ENCODE data around the gene GPAT3. TPM values are rescaled to one million over a fixed set of nuclear protein-coding genes. Genes with fewer than 3 reads are reported as not detected.
"Not testable (repeated sequence)": the region's sequence is repeated elsewhere in the genome, so short reads cannot be mapped to it uniquely, and the experiment has no call there.

GPAT3 gene
- total RNA-seq, 1 donor from 2014 or later: 11.3 TPM

DNA sequence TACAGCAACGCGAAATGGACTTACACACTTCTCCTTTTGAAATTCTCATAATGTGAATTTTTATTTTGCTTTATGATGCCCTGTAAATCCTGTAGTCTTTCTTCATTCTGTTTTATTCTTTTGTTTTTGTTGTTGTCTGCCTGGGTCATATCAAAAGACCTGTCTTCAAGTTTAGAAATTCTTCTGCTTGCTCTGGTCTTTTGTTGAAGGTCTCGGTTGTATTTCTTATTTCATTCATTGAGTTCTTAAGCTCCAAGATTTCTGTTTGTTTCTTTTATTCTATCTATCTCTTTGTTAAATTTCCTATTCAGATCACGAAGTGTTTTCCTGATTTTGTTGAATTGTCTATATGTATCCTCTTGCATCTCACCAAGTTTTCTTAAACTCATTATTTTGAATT, 78.1 kb downstream of the GPAT3 start:
- Mint-ChIP-seq H3K4me1 (ENCODE audit: unreplicated experiment) (peaks cover 5% of the 10 kb centered on the region), H3K27ac (no peak overlapping the region), H3K36me3 (no peaks in the 10 kb centered on the region), H3K4me3 (no peak overlapping the region), H3K9me3 (peaks cover 13% of the 10 kb centered on the region), H3K27me3 (no peaks in the 10 kb centered on the region)
- DNase-seq (ENCODE audit: extremely low spot score, unreplicated experiment): no peak
- TF ChIP-seq, protein P1, sequence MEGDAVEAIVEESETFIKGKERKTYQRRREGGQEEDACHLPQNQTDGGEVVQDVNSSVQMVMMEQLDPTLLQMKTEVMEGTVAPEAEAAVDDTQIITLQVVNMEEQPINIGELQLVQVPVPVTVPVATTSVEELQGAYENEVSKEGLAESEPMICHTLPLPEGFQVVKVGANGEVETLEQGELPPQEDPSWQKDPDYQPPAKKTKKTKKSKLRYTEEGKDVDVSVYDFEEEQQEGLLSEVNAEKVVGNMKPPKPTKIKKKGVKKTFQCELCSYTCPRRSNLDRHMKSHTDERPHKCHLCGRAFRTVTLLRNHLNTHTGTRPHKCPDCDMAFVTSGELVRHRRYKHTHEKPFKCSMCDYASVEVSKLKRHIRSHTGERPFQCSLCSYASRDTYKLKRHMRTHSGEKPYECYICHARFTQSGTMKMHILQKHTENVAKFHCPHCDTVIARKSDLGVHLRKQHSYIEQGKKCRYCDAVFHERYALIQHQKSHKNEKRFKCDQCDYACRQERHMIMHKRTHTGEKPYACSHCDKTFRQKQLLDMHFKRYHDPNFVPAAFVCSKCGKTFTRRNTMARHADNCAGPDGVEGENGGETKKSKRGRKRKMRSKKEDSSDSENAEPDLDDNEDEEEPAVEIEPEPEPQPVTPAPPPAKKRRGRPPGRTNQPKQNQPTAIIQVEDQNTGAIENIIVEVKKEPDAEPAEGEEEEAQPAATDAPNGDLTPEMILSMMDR (conservative IDR thresholded peaks at IDR 0.05): no peak

GRCh38 chr4:83616252-83616651, 80.3 kb downstream of the GPAT3 start:
- DNase-seq (ENCODE audit: extremely low spot score, unreplicated experiment): no peak
- TF ChIP-seq, protein P1 (conservative IDR thresholded peaks at IDR 0.05): no peak
- Mint-ChIP-seq H3K9me3 (peaks cover 13% of the 10 kb centered on the region), H3K4me3 (no peak overlapping the region), H3K27ac (peak overlapping the region; percentile 40), H3K36me3 (no peaks in the 10 kb centered on the region), H3K27me3 (no peaks in the 10 kb centered on the region), H3K4me1 (ENCODE audit: unreplicated experiment) (peaks cover 5% of the 10 kb centered on the region)

DNA sequence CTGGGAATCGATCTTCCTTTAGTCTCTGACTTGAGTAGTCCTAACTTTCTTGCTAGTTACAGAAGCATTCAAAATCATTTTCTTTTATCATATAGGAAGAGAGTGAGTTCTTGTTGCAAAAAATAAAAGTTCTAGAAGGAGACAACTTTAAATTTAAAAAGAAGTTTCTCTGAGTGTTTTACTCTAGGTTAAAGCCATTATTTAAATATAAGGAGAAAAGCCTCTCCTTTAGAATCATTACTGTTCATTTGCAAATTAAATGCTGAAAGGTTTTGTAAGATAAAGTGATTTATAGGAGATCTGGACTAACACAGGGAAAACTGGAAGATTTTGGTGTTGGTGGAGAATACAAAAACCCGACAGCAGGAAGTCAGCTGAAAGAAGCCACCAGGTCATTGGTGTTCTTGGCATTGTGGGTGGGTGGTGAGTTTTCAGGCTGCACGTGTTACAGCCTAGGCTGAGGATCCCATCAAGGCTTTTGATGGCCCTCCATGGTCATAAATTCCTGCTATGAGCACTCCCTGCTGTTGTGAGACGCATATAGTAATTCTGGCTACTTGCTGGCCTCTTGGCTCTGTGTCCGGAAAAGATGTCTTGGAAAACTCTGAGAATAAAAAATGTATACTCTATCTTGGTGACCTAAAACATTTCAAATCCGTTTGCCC, 81.6 kb downstream of the GPAT3 start:
- no peaks in the 10 kb centered on the region for H3K36me3 Mint-ChIP-seq

DNA sequence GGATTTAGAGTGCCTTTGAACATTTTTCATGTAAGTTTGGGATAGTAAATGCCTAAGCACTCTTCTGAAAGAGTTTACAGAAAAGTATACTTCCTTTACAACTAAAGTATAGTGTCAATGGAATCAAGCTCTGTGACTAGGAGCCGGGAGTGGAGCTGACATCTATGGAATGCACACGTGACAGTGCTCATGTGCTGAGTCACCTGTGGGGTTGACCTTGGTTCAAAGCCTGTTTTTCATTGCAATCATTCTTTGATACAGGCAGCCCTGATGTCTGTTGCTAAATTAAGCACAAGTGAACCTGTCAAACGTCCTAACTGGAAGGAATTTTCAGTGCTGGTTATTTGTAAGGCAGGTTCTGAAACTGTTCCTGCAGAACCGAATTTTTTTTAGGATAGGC, 82.5 kb downstream of the GPAT3 start:
- no peak for DNase-seq (ENCODE audit: extremely low spot score, unreplicated experiment)
- H3K27me3 Mint-ChIP-seq: no peaks in the 10 kb centered on the region
- peak overlapping the region; percentile 20 for H3K4me3 Mint-ChIP-seq
- H3K9me3 Mint-ChIP-seq: peaks cover 15% of the 10 kb centered on the region
- TF ChIP-seq, protein P1 (conservative IDR thresholded peaks at IDR 0.05): no peak
- H3K36me3 Mint-ChIP-seq: no peaks in the 10 kb centered on the region
- H3K4me1 Mint-ChIP-seq (ENCODE audit: unreplicated experiment): peaks cover 5% of the 10 kb centered on the region
- peak overlapping the region; percentile 98 for H3K27ac Mint-ChIP-seq

More for the DNA sequence above, 81.6 kb downstream of the GPAT3 start:
- Mint-ChIP-seq H3K9me3 (peaks cover 20% of the 10 kb centered on the region), H3K4me1 (ENCODE audit: unreplicated experiment) (peaks cover 5% of the 10 kb centered on the region), H3K27me3 (no peaks in the 10 kb centered on the region), H3K4me3 (no peak overlapping the region), H3K27ac (peak overlapping the region; percentile 98)
- TF ChIP-seq, protein P1 (conservative IDR thresholded peaks at IDR 0.05): no peak
- DNase-seq (ENCODE audit: extremely low spot score, unreplicated experiment): no peak

DNA sequence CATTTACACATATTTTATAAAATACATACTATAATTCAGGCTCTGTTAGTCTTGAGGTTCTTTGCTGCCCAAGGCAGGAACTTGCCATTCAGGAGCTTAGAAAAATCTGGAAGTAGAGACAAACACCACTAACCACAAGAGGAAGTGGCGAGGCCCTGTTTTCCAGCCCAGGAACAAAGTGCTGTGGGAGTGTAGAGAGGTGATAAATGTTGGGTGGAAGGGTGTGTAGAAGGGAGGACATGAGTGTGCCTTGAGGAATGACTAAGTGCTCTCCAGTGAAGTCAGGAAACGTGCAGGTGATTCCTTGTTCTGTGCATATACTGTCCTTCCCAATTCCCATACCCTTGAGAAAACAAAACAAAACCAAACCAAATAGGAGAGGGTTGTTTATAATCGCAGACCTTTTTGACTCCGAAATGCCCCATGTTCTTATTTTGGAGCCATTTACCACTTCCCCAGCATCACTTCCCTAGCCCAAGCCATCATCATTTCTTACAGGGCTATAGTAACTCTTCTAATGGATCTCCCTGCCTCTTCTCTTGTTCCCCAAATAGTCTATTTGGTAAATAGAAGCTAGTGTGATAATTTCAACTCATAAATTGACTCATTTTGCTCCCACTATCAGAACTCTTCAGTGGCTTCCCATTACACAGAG, 83.2 kb downstream of the GPAT3 start:
- no peaks in the 10 kb centered on the region for H3K27me3 Mint-ChIP-seq
- peak overlapping the region; percentile 6 for H3K4me3 Mint-ChIP-seq

GRCh38 chr4:83622127-83622526, 86.2 kb downstream of the GPAT3 start:
- H3K4me1 Mint-ChIP-seq (ENCODE audit: unreplicated experiment); H3K27ac Mint-ChIP-seq; H3K36me3 Mint-ChIP-seq; H3K4me3 Mint-ChIP-seq; H3K27me3 Mint-ChIP-seq; DNase-seq (ENCODE audit: extremely low spot score, unreplicated experiment); H3K9me3 Mint-ChIP-seq: not testable (repeated sequence)

More for the DNA sequence above, 83.2 kb downstream of the GPAT3 start:
- Mint-ChIP-seq H3K4me1 (ENCODE audit: unreplicated experiment) (peaks cover 5% of the 10 kb centered on the region), H3K36me3 (no peaks in the 10 kb centered on the region), H3K27ac (peak overlapping the region; percentile 98), H3K9me3 (peaks cover 11% of the 10 kb centered on the region)
- DNase-seq (ENCODE audit: extremely low spot score, unreplicated experiment): no peak
- TF ChIP-seq, protein P1 (conservative IDR thresholded peaks at IDR 0.05): no peak
